ENCODE data around the gene ROBO1. TPM values are rescaled to one million over a fixed set of nuclear protein-coding genes. Genes with fewer than 3 reads are reported as not detected.

The ROBO1 gene
- polyA plus RNA-seq, 2 donors = 4.7 to 12.0 TPM

- WGBS, 2 donors = 70 to 74% methylated on average over 3 of the region's 3 CpGs
These were observed 627.1 kb downstream of the ROBO1 start for GRCh38 chr3:79140708-79141107.

DNA sequence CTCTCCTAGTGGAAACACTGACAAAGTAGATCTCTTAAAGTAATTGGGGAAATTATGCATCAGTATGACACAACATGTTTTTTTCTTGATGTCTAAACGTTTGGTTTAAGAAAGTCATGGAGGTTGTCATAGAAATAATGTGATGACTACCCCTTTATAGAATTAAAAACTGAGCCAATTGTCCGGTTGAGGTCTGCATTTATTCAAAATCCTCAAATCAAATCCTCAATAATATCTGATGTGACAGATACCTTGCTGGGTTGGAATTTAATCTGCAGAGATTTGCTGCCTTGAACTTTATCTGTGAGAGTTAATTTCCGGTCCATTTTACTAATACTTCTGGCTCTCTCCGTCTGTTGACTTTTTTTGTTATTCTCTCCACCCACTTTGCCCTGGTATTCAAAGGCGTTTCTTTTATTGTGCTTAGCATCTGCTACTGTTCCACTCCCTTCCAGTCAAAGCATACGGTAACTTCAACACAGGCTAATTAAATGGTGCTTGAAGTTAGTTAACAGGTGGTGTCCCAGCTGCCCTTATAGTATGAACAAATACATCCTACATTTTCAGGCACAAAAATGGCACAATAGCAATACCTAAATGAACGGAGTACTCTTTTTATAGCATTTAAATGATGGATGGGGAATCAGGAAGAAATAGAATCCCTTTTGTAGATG lies 628.3 kb downstream of the ROBO1 start:
- Histone ChIP-seq H3K27ac (ENCODE audit: low read depth in 2 of 2, low read length in 1 of 2) (no peak overlapping the region), H3K9me3 (ENCODE audit: control insufficient read depth in 2 of 2, insufficient read depth in 1 of 2, low read depth in 1 of 2, low read length in 1 of 2) (no peaks in the 10 kb centered on the region), H3K4me1 (ENCODE audit: control insufficient read depth in 2 of 2, insufficient read depth in 2 of 2, low read length in 1 of 2) (no peaks in the 10 kb centered on the region), H3K4me3 (ENCODE audit: low read depth in 1 of 2, low read length in 2 of 2) (no peak overlapping the region), H3K36me3 (ENCODE audit: control insufficient read depth in 2 of 2, insufficient read depth in 2 of 2, low read length in 1 of 2) (no peaks in the 10 kb centered on the region), H3K27me3 (ENCODE audit: control insufficient read depth in 1 of 2, insufficient read depth in 2 of 2, low read length in 2 of 2) (no peaks in the 10 kb centered on the region)
- WGBS, 2 donors = 60 to 62% methylated on average over 7 of the region's 7 CpGs

More at GRCh38 chr3:79140708-79141107, 627.1 kb downstream of the ROBO1 start:
- Histone ChIP-seq H3K36me3 (ENCODE audit: control insufficient read depth in 2 of 2, insufficient read depth in 2 of 2, low read length in 1 of 2) (no peaks in the 10 kb centered on the region), H3K27me3 (ENCODE audit: control insufficient read depth in 1 of 2, insufficient read depth in 2 of 2, low read length in 2 of 2) (no peaks in the 10 kb centered on the region), H3K27ac (ENCODE audit: low read depth in 2 of 2, low read length in 1 of 2) (no peak overlapping the region), H3K4me1 (ENCODE audit: control insufficient read depth in 2 of 2, insufficient read depth in 2 of 2, low read length in 1 of 2) (no peaks in the 10 kb centered on the region), H3K9me3 (ENCODE audit: control insufficient read depth in 2 of 2, insufficient read depth in 1 of 2, low read depth in 1 of 2, low read length in 1 of 2) (no peaks in the 10 kb centered on the region), H3K4me3 (ENCODE audit: low read depth in 1 of 2, low read length in 2 of 2) (no peak overlapping the region)

DNA sequence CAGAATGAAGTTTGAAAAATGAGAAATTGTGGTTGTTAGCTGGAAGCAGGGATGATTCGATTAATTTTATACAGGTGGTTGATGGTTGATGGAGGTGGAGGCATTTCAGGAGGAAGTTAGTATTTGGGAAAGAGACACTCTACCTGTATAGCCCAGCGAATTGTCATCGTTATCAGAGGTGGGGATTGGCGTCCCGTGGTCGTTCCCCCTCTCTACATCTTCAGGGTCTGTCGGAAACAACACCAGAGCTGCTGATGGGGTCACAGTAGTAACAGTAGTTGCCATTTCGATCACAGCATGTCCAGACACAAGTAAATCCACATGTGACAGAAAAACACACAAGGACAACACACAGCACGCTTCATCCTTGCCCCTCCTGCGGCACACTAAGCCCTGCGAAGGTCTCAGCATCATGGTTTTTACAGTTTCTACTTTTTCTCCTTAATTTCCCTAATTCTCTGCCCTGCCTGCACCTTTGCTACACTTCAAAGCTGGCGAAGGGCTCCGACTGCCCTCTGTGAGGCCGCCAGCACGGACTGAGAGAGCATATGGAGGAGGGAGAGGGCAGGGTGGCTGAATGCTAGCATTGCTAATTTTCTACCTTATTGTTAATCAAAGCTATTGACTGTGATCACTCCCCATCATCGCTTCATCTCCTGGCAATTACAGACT lies 642.3 kb downstream of the ROBO1 start:
- H3K4me3 ChIP-seq (ENCODE audit: low read depth in 1 of 2, low read length in 2 of 2) = no peak overlapping the region
- 58 to 73% methylated on average over 16 of the region's 16 CpGs for WGBS, 2 donors

DNA sequence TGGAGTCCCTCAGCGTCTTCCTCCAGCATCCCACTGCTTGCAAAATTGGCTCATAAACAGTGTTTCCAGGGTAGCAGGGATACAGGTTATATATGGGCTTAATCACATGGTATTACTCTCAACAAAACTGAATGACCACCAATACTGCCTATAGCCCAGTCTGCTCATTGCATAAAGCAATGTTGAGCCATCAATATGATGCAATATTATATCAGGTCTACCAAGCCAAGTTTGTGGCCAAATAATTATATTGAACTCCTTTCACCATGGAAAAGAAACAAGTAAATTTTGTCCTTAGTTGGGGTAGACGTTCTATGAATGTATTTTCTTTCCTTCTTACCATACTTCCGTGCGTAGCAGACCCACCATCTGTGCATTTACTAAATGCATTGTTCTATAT lies 652.3 kb downstream of the ROBO1 start:
- no peaks in the 10 kb centered on the region for H3K36me3 ChIP-seq (ENCODE audit: control insufficient read depth in 2 of 2, insufficient read depth in 2 of 2, low read length in 1 of 2)
- no peaks in the 10 kb centered on the region for H3K27me3 ChIP-seq (ENCODE audit: control insufficient read depth in 1 of 2, insufficient read depth in 2 of 2, low read length in 2 of 2)
- H3K27ac ChIP-seq (ENCODE audit: low read depth in 2 of 2, low read length in 1 of 2) = no peak overlapping the region
- H3K4me3 ChIP-seq (ENCODE audit: low read depth in 1 of 2, low read length in 2 of 2) = no peak overlapping the region
- H3K4me1 ChIP-seq (ENCODE audit: control insufficient read depth in 2 of 2, insufficient read depth in 2 of 2, low read length in 1 of 2) = no peaks in the 10 kb centered on the region
- WGBS, 2 donors = 90 to 93% methylated on average over 4 of the region's 4 CpGs
- H3K9me3 ChIP-seq (ENCODE audit: control insufficient read depth in 2 of 2, insufficient read depth in 1 of 2, low read depth in 1 of 2, low read length in 1 of 2) = no peaks in the 10 kb centered on the region

More for the DNA sequence above, 642.3 kb downstream of the ROBO1 start:
- no peaks in the 10 kb centered on the region for H3K9me3 ChIP-seq (ENCODE audit: control insufficient read depth in 2 of 2, insufficient read depth in 1 of 2, low read depth in 1 of 2, low read length in 1 of 2)
- H3K27me3 ChIP-seq (ENCODE audit: control insufficient read depth in 1 of 2, insufficient read depth in 2 of 2, low read length in 2 of 2) = peaks cover 0 to 2% of the 10 kb centered on the region in 2 donors
- H3K27ac ChIP-seq (ENCODE audit: low read depth in 2 of 2, low read length in 1 of 2) = no peak overlapping the region
- H3K4me1 ChIP-seq (ENCODE audit: control insufficient read depth in 2 of 2, insufficient read depth in 2 of 2, low read length in 1 of 2) = peaks cover 0 to 2% of the 10 kb centered on the region in 2 donors
- H3K36me3 ChIP-seq (ENCODE audit: control insufficient read depth in 2 of 2, insufficient read depth in 2 of 2, low read length in 1 of 2) = no peaks in the 10 kb centered on the region

GRCh38 chr3:79113876-79114275 lies 653.9 kb downstream of the ROBO1 start:
- Histone ChIP-seq H3K27ac (ENCODE audit: low read depth in 2 of 2, low read length in 1 of 2) (peak overlapping the region in 1 of 2 donors; percentile 54), H3K27me3 (ENCODE audit: control insufficient read depth in 1 of 2, insufficient read depth in 2 of 2, low read length in 2 of 2) (no peaks in the 10 kb centered on the region), H3K4me3 (ENCODE audit: low read depth in 1 of 2, low read length in 2 of 2) (no peak overlapping the region), H3K4me1 (ENCODE audit: control insufficient read depth in 2 of 2, insufficient read depth in 2 of 2, low read length in 1 of 2) (no peaks in the 10 kb centered on the region), H3K36me3 (ENCODE audit: control insufficient read depth in 2 of 2, insufficient read depth in 2 of 2, low read length in 1 of 2) (no peaks in the 10 kb centered on the region), H3K9me3 (ENCODE audit: control insufficient read depth in 2 of 2, insufficient read depth in 1 of 2, low read depth in 1 of 2, low read length in 1 of 2) (no peaks in the 10 kb centered on the region)
- 46 to 53% methylated on average over 3 of the region's 3 CpGs for WGBS, 2 donors

- Histone ChIP-seq H3K4me1 (ENCODE audit: control insufficient read depth in 2 of 2, insufficient read depth in 2 of 2, low read length in 1 of 2) (no peaks in the 10 kb centered on the region), H3K9me3 (ENCODE audit: control insufficient read depth in 2 of 2, insufficient read depth in 1 of 2, low read depth in 1 of 2, low read length in 1 of 2) (no peaks in the 10 kb centered on the region), H3K27ac (ENCODE audit: low read depth in 2 of 2, low read length in 1 of 2) (no peak overlapping the region), H3K36me3 (ENCODE audit: control insufficient read depth in 2 of 2, insufficient read depth in 2 of 2, low read length in 1 of 2) (no peaks in the 10 kb centered on the region), H3K27me3 (ENCODE audit: control insufficient read depth in 1 of 2, insufficient read depth in 2 of 2, low read length in 2 of 2) (no peaks in the 10 kb centered on the region), H3K4me3 (ENCODE audit: low read depth in 1 of 2, low read length in 2 of 2) (no peak overlapping the region)
- WGBS, 2 donors = 78 to 89% methylated on average over 3 of the region's 3 CpGs
These were observed 656.3 kb downstream of the ROBO1 start for GRCh38 chr3:79111375-79112052.

GRCh38 chr3:79109754-79110153 lies 658.0 kb downstream of the ROBO1 start:
- Histone ChIP-seq H3K36me3 (ENCODE audit: control insufficient read depth in 2 of 2, insufficient read depth in 2 of 2, low read length in 1 of 2) (no peaks in the 10 kb centered on the region), H3K9me3 (ENCODE audit: control insufficient read depth in 2 of 2, insufficient read depth in 1 of 2, low read depth in 1 of 2, low read length in 1 of 2) (no peaks in the 10 kb centered on the region), H3K4me3 (ENCODE audit: low read depth in 1 of 2, low read length in 2 of 2) (no peak overlapping the region), H3K27ac (ENCODE audit: low read depth in 2 of 2, low read length in 1 of 2) (no peak overlapping the region), H3K4me1 (ENCODE audit: control insufficient read depth in 2 of 2, insufficient read depth in 2 of 2, low read length in 1 of 2) (no peaks in the 10 kb centered on the region), H3K27me3 (ENCODE audit: control insufficient read depth in 1 of 2, insufficient read depth in 2 of 2, low read length in 2 of 2) (no peaks in the 10 kb centered on the region)
- 75 to 92% methylated on average over 2 of the region's 2 CpGs for WGBS, 2 donors

GRCh38 chr3:79103307-79103706 lies 664.5 kb downstream of the ROBO1 start:
- no peak overlapping the region for H3K4me3 ChIP-seq (ENCODE audit: low read depth in 1 of 2, low read length in 2 of 2)
- WGBS, 2 donors = 75 to 83% methylated on average over 5 of the region's 5 CpGs
- no peaks in the 10 kb centered on the region for H3K4me1 ChIP-seq (ENCODE audit: control insufficient read depth in 2 of 2, insufficient read depth in 2 of 2, low read length in 1 of 2)
- no peaks in the 10 kb centered on the region for H3K36me3 ChIP-seq (ENCODE audit: control insufficient read depth in 2 of 2, insufficient read depth in 2 of 2, low read length in 1 of 2)
- H3K9me3 ChIP-seq (ENCODE audit: control insufficient read depth in 2 of 2, insufficient read depth in 1 of 2, low read depth in 1 of 2, low read length in 1 of 2) = no peaks in the 10 kb centered on the region
- no peaks in the 10 kb centered on the region for H3K27me3 ChIP-seq (ENCODE audit: control insufficient read depth in 1 of 2, insufficient read depth in 2 of 2, low read length in 2 of 2)
- no peak overlapping the region for H3K27ac ChIP-seq (ENCODE audit: low read depth in 2 of 2, low read length in 1 of 2)

DNA sequence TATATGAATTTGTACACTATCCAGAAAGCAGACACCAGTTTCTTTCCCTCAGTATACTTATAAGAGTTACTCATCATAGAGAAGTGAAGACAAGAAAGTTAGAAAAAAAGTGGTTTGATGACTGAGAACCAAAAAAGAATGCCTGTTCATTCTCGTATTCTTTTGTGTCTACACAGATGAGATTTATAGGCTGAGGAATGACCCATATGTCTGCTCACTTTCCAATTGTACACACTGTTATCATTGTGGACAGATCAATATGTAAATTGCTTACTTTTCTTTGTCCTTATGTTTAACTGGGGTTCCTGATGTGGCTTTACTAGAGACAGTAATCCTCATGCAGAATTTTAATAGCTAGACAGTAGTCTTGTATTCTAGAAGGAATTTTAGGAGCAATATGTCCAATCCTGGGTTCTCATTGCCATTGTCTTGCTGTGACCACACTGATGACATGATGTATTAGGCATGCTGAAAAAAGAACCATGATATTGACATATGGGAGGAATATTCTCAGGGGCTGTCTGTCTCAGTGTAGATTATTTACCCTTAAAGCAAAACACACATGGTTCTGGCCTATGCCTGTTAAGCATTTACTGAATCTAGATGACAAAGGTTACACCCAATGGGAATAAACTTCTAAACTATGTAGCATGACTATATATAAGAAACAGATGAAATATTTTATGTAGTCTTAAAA lies 669.7 kb downstream of the ROBO1 start:
- H3K4me1 ChIP-seq (ENCODE audit: control insufficient read depth in 2 of 2, insufficient read depth in 2 of 2, low read length in 1 of 2) = no peaks in the 10 kb centered on the region
- H3K9me3 ChIP-seq (ENCODE audit: control insufficient read depth in 2 of 2, insufficient read depth in 1 of 2, low read depth in 1 of 2, low read length in 1 of 2) = no peaks in the 10 kb centered on the region
- no peak overlapping the region for H3K27ac ChIP-seq (ENCODE audit: low read depth in 2 of 2, low read length in 1 of 2)
- no peaks in the 10 kb centered on the region for H3K36me3 ChIP-seq (ENCODE audit: control insufficient read depth in 2 of 2, insufficient read depth in 2 of 2, low read length in 1 of 2)
- no peak overlapping the region for H3K4me3 ChIP-seq (ENCODE audit: low read depth in 1 of 2, low read length in 2 of 2)
- WGBS, 2 donors = 46 to 51% methylated on average over 1 of the region's 1 CpG
- no peaks in the 10 kb centered on the region for H3K27me3 ChIP-seq (ENCODE audit: control insufficient read depth in 1 of 2, insufficient read depth in 2 of 2, low read length in 2 of 2)

Data from esophagus (tissue), 2 donors.